ENCODE data around the gene LDLRAD3. TPM values are rescaled to one million over a fixed set of nuclear protein-coding genes. Genes with fewer than 3 reads are reported as not detected.

Gene LDLRAD3
- total RNA-seq, 1 donor from 2014 or later: 14.9 TPM

DNA sequence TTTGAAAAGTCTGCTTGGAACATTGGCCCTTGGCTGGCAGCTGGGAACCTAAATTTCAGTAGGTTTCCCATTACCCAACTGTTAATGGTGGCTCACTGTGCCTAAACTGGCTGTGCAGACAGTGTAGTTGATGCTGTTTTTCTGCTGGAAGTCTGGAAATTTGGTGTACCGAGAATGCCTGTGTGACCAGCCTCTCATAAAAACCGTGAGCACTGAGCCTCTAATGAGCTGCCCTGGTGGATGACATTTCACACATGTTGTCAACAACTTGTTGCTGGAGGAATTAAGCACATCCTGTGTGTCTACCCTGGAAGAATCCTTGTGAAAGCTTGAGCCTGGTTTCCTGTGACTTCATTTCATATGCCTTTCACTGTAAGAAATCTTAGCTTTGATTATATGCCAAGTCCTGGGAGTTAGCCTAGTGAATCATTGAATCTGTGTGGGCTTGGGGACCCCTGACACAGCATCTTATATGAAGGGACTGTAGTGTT, 131.1 kb downstream of the LDLRAD3 start:
- Mint-ChIP-seq H3K27ac (ENCODE audit: unreplicated experiment) (peak overlapping the region; percentile 22), H3K9me3 (ENCODE audit: unreplicated experiment) (peaks cover 4% of the 10 kb centered on the region), H3K36me3 (ENCODE audit: low read depth, unreplicated experiment) (no peaks in the 10 kb centered on the region), H3K4me1 (ENCODE audit: low read depth, unreplicated experiment) (peaks cover 28% of the 10 kb centered on the region), H3K27me3 (ENCODE audit: low read depth, unreplicated experiment) (no peaks in the 10 kb centered on the region), H3K4me3 (ENCODE audit: unreplicated experiment) (no peak overlapping the region)
- no peak overlapping the region for H3K4me3 ChIP-seq (ENCODE audit: insufficient read depth, low read depth, low read length)
- peak; percentile 86 for DNase-seq (ENCODE audit: low read depth)
- H3K27ac ChIP-seq (ENCODE audit: low read depth, low read length): peak overlapping the region; percentile 36
- no peak overlapping the region for H2AFZ ChIP-seq (ENCODE audit: low read depth, low read length)
- H3K9me3 ChIP-seq (ENCODE audit: insufficient read depth, low read depth, low read length): no peaks in the 10 kb centered on the region
- H3K4me2 ChIP-seq (ENCODE audit: low read length): peak overlapping the region; percentile 58
- no peaks in the 10 kb centered on the region for H3K27me3 ChIP-seq (ENCODE audit: insufficient read depth, low read length)
- peak; percentile 47 for FAIRE-seq
- H3K36me3 ChIP-seq (ENCODE audit: insufficient read depth, low read length): no peaks in the 10 kb centered on the region
- H3K9ac ChIP-seq (ENCODE audit: low read length): peak overlapping the region; percentile 20
- no peak for TF ChIP-seq EZH2 (IDR thresholded peaks at IDR 0.05; ENCODE audit: insufficient read depth, low read length)
- TF ChIP-seq, protein P1, sequence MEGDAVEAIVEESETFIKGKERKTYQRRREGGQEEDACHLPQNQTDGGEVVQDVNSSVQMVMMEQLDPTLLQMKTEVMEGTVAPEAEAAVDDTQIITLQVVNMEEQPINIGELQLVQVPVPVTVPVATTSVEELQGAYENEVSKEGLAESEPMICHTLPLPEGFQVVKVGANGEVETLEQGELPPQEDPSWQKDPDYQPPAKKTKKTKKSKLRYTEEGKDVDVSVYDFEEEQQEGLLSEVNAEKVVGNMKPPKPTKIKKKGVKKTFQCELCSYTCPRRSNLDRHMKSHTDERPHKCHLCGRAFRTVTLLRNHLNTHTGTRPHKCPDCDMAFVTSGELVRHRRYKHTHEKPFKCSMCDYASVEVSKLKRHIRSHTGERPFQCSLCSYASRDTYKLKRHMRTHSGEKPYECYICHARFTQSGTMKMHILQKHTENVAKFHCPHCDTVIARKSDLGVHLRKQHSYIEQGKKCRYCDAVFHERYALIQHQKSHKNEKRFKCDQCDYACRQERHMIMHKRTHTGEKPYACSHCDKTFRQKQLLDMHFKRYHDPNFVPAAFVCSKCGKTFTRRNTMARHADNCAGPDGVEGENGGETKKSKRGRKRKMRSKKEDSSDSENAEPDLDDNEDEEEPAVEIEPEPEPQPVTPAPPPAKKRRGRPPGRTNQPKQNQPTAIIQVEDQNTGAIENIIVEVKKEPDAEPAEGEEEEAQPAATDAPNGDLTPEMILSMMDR (IDR thresholded peaks at IDR 0.05; ENCODE audit: insufficient read depth, low read depth, low read length): no peak
- H3K4me1 ChIP-seq (ENCODE audit: insufficient read depth, low read length): peaks cover 26% of the 10 kb centered on the region
- H3K79me2 ChIP-seq (ENCODE audit: insufficient read depth, low read length): no peaks in the 10 kb centered on the region
- peaks cover 8% of the 10 kb centered on the region for H4K20me1 ChIP-seq (ENCODE audit: insufficient read depth, low read length)

GRCh38 chr11:36077368-36077767, 133.5 kb downstream of the LDLRAD3 start:
- Histone ChIP-seq H3K79me2 (ENCODE audit: insufficient read depth, low read length) (no peaks in the 10 kb centered on the region), H3K9ac (ENCODE audit: low read length) (no peak overlapping the region), H3K27me3 (ENCODE audit: insufficient read depth, low read length) (no peaks in the 10 kb centered on the region), H3K4me2 (ENCODE audit: low read length) (no peak overlapping the region), H3K4me1 (ENCODE audit: insufficient read depth, low read length) (peaks cover 26% of the 10 kb centered on the region), H3K9me3 (ENCODE audit: insufficient read depth, low read depth, low read length) (no peaks in the 10 kb centered on the region), H4K20me1 (ENCODE audit: insufficient read depth, low read length) (peaks cover under 1% of the 10 kb centered on the region), H3K27ac (ENCODE audit: low read depth, low read length) (no peak overlapping the region), H2AFZ (ENCODE audit: low read depth, low read length) (no peak overlapping the region), H3K36me3 (ENCODE audit: insufficient read depth, low read length) (no peaks in the 10 kb centered on the region), H3K4me3 (ENCODE audit: insufficient read depth, low read depth, low read length) (no peak overlapping the region)
- FAIRE-seq: no peak
- Mint-ChIP-seq H3K9me3 (ENCODE audit: unreplicated experiment) (peaks cover 4% of the 10 kb centered on the region), H3K27me3 (ENCODE audit: low read depth, unreplicated experiment) (no peaks in the 10 kb centered on the region), H3K27ac (ENCODE audit: unreplicated experiment) (no peak overlapping the region), H3K4me3 (ENCODE audit: unreplicated experiment) (no peak overlapping the region), H3K36me3 (ENCODE audit: low read depth, unreplicated experiment) (peaks cover 2% of the 10 kb centered on the region), H3K4me1 (ENCODE audit: low read depth, unreplicated experiment) (peaks cover 27% of the 10 kb centered on the region)
- no peak for DNase-seq (ENCODE audit: low read depth)
- no peak for TF ChIP-seq EZH2 (IDR thresholded peaks at IDR 0.05; ENCODE audit: insufficient read depth, low read length)
- TF ChIP-seq, protein P1 (IDR thresholded peaks at IDR 0.05; ENCODE audit: insufficient read depth, low read depth, low read length): no peak

DNA sequence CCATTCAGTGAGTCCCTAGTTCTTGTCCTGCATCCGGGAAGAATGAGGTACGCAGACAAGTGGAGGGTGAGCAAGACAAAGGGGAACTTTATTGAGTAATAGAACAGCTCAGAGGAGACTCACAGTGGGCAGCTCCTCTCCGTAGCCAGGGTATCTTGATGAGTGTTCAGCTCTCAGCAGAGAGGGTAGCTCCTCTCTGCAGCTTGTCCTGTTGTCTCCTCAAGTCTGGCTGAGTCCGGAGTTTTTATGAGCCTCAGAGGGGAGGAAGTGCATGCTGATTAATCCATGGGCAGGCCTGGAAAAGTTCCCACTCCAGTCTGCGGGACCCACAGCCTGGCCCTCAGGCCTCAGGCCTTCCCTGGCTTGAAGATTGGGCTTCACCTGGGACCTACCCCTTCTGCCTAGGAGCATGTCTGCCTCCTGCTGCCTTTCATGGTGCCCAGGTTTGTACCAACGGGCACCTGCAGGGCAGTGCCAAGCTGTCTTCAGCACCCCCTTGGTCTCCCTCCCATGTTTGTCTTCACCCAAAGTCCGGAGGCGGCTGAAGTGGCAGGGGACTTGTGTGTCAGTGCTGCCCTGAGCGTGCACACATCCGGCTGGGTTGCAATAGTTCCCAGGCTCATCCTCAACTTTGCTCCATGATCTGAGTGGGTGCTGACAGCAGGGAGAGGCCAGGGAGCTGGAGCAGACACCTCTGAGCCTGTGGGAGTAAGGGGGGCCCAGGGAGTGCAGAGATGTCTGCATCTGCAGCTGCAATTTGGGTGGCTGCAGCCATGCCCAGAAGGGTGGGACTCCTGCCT, 134.2 kb downstream of the LDLRAD3 start:
- no peak for FAIRE-seq

More for the DNA sequence above, 134.2 kb downstream of the LDLRAD3 start:
- TF ChIP-seq, protein P1 (IDR thresholded peaks at IDR 0.05; ENCODE audit: insufficient read depth, low read depth, low read length): no peak
- no peak for TF ChIP-seq EZH2 (IDR thresholded peaks at IDR 0.05; ENCODE audit: insufficient read depth, low read length)
- Mint-ChIP-seq H3K27ac (ENCODE audit: unreplicated experiment) (no peak overlapping the region), H3K9me3 (ENCODE audit: unreplicated experiment) (peaks cover 4% of the 10 kb centered on the region), H3K4me3 (ENCODE audit: unreplicated experiment) (no peak overlapping the region), H3K27me3 (ENCODE audit: low read depth, unreplicated experiment) (no peaks in the 10 kb centered on the region), H3K4me1 (ENCODE audit: low read depth, unreplicated experiment) (peaks cover 25% of the 10 kb centered on the region), H3K36me3 (ENCODE audit: low read depth, unreplicated experiment) (peaks cover 7% of the 10 kb centered on the region)
- no peaks in the 10 kb centered on the region for H4K20me1 ChIP-seq (ENCODE audit: insufficient read depth, low read length)
- H3K27me3 ChIP-seq (ENCODE audit: insufficient read depth, low read length): no peaks in the 10 kb centered on the region
- H3K9ac ChIP-seq (ENCODE audit: low read length): no peak overlapping the region
- no peak overlapping the region for H2AFZ ChIP-seq (ENCODE audit: low read depth, low read length)
- no peak overlapping the region for H3K4me2 ChIP-seq (ENCODE audit: low read length)
- no peak for DNase-seq (ENCODE audit: low read depth)
- no peaks in the 10 kb centered on the region for H3K36me3 ChIP-seq (ENCODE audit: insufficient read depth, low read length)
- H3K79me2 ChIP-seq (ENCODE audit: insufficient read depth, low read length): no peaks in the 10 kb centered on the region
- H3K4me3 ChIP-seq (ENCODE audit: insufficient read depth, low read depth, low read length): no peak overlapping the region
- no peak overlapping the region for H3K27ac ChIP-seq (ENCODE audit: low read depth, low read length)
- no peaks in the 10 kb centered on the region for H3K9me3 ChIP-seq (ENCODE audit: insufficient read depth, low read depth, low read length)
- peaks cover 25% of the 10 kb centered on the region for H3K4me1 ChIP-seq (ENCODE audit: insufficient read depth, low read length)
